GM10266 (cell line): ENCODE measurements around the gene STING1.
"Not testable (repeated sequence)": the region's sequence is repeated elsewhere in the genome, so short reads cannot be mapped to it uniquely, and the experiment has no call there.

Source experiments
- DNase-seq: peaks from one replicate; pipeline ENCODE4 v3.0.0; 2012; ENCODE audit errors: extremely low spot score
- TF ChIP-seq, protein P1 (sequence below): IDR thresholded peaks from 2 replicates; pipeline ENCODE4 v1.5.1; 2012; ENCODE audit warnings: mild to moderate bottlenecking, low read depth; ENCODE audit not compliant: control insufficient read depth, insufficient read depth; ENCODE audit errors: missing control alignments

STING1 gene

GRCh38 chr5:139523635-139524445, 41.3 kb upstream of the STING1 start:
- TF ChIP-seq, protein P1, sequence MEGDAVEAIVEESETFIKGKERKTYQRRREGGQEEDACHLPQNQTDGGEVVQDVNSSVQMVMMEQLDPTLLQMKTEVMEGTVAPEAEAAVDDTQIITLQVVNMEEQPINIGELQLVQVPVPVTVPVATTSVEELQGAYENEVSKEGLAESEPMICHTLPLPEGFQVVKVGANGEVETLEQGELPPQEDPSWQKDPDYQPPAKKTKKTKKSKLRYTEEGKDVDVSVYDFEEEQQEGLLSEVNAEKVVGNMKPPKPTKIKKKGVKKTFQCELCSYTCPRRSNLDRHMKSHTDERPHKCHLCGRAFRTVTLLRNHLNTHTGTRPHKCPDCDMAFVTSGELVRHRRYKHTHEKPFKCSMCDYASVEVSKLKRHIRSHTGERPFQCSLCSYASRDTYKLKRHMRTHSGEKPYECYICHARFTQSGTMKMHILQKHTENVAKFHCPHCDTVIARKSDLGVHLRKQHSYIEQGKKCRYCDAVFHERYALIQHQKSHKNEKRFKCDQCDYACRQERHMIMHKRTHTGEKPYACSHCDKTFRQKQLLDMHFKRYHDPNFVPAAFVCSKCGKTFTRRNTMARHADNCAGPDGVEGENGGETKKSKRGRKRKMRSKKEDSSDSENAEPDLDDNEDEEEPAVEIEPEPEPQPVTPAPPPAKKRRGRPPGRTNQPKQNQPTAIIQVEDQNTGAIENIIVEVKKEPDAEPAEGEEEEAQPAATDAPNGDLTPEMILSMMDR, result no peak
- no peak for DNase-seq

DNA sequence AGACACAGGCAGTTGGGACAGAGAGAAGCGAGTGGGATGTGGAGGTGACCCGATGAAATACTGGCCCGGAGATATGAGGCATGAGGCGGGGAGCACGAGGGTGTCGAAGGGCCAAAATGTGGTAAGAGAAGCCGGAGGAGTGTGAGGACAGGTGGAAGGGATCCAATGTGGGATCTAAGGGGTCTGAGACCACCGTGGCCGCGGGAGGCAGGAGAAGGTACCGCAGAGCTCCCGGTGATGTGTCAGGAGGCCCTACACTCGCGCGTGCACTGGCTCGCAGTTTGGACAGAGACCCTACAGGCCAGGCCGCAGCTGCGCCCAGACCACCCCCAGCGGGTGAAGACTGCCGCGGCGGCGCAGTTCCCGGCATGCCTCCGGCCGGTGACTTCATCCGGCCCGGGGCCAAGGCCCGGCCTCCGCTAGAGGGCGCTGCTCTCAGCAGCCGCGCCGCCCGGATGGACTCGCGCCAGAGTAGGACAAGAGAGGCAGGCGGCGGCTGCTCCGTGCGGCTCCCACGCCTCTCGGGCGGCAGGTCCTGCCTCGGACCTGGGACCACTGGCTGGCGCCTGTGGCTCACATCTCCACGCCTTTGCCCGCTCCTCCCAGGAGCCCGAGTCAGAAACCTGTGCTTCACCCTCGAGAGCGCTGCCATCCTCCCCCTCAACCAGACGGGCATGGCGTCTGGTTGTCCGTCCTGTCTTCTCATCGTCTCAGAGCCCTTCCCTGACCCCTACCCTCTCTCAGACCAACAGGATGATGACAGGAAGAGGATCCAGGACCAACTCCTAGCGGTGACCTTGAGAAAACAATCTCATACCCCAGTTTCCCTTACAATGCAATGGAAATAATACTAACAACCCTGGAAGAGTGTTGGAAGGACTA, 35.4 kb upstream of the STING1 start:
- TF ChIP-seq, protein P1, result peak; percentile 94
- DNase-seq, result peak; percentile 88

GRCh38 chr5:139514486-139514856, 31.9 kb upstream of the STING1 start:
- TF ChIP-seq, protein P1, result no peak
- no peak for DNase-seq

DNA sequence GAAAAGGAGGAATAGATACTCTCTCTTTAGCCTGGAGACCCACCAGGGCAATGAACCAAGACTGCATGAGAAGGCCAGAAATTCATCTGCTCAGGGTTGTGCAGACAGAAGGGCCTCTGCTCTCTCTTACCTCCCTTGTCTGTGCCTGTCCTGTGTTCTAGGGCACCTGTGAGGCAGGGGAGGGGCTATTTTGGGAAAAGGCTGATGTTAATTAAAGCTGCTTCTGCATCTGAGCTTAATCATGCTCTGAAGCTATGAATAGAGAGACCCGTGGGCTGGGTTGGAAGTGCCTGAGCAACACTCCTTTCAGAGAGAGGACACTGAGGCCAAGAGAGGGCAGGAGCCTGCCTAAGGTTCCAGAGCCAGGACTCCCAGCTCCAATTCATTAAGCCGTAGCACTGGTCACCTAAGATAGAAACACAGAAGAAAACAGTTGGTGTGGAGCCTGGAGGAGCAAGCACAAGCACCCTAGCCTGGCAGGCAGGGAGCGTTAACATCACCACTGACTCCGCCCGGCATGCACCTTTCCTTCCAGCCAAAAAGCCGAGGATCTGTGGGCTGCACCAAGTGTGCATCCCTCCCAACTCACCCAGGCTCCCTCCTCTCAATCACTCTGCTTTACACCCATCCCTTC, 31.4 kb upstream of the STING1 start:
- TF ChIP-seq, protein P1, result no peak
- no peak for DNase-seq

DNA sequence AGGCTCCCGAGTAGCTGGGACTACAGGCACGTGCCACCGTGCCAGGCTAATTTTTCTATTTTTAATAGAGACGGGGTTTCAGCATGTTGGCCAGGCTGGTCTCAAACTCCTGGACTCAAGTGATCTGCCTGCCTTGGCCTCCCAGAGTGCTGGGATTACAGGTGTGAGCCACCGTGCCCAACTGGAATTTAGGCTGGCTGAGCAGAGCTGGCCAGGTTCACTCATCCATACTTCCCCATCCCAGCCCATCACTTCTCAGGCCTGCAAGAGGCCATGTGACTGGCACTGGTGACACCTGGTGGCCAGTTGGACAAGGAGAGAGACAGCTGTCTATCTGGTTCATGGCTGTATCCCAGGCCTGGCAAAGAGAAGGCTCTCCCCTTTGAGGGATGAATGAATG, 30.9 kb upstream of the STING1 start:
- TF ChIP-seq, protein P1, result peak; percentile 93
- DNase-seq, result peak; percentile 71

GRCh38 chr5:139512786-139513390, 30.3 kb upstream of the STING1 start:
- TF ChIP-seq, protein P1, result no peak
- no peak for DNase-seq

DNA sequence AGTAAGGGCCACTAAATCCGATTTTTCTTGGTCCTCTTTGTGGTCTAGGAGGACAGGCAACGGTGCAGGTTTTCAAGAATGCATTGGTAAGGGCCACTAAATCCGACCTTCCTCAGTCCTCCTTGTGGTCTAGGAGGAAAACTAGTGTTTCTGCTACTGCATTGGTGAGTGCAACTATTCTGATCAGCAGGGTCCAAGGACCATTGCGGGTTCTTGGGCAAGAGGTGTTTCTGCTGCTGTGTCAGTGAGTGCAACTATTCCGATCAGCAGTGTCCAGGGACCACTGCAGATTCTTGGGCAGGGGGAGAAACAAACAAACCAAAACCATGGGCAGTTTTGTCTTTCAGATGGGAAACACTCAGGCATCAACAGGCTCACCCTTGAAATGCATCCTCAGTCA, 22.2 kb upstream of the STING1 start:
- DNase-seq, result not testable (repeated sequence)

DNA sequence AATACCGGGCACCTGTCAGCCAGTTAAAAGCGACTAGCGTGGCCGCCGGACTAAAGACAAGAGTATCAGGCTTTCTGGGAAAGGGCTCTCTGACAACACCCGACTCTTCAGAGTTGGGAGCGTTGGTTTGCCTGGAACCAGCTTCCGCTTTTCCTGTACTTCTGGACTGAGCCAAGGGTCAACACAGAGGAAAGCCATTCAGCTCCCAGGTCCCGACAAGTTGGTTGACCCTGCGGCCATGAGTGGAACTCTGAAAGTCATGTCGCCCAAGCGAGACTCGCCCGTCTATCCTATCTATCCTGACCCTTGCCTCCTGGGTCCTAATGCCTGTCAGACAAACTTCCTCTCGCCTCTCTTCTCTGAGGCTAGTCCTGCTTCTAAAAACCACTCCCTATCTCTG, 21.3 kb upstream of the STING1 start:
- not testable (repeated sequence) for DNase-seq

- DNase-seq, result not testable (repeated sequence)
Measured at GRCh38 chr5:139503036-139503817, 20.7 kb upstream of the STING1 start.
